Pancreas (tissue), 10 donors: ENCODE results near the gene RPL36A. TPM values are rescaled to one million over a fixed set of nuclear protein-coding genes. Genes with fewer than 3 reads are reported as not detected.

Source experiments
- ATAC-seq, 4 donors: fragments of 200-7000 bp; cut with Tn5 transposase; one replicate each; pipeline versions ENCODE4 v1.8.0 to v1.9.1; 2020; ENCODE audit warnings: mild to moderate bottlenecking in 4 of 4, moderate library complexity in 4 of 4
- DNase-seq, 6 donors: peaks; one replicate each; pipeline ENCODE4 v3.0.0-alpha.2; 2020
- FAIRE-seq: peaks from 2 replicates; lab custom pipeline; 2012; peaks lifted over from hg19 to GRCh38; lab: Jason Lieb, UNC
- H3K27ac ChIP-seq, 4 donors: fragments of 200-600 bp; sonication (generic); 1 replicate in 3 of 4; 2 replicates in 1 of 4; pipeline versions ENCODE4 v1.5.0 to v1.8.0; 2020
- H3K27me3 ChIP-seq, 4 donors: fragments of 200-600 bp; one replicate each; pipeline ENCODE4 v1.8.0; 2021
- H3K36me3 ChIP-seq, 3 donors: fragments of 200-600 bp; sonication (generic) in 1 of 3; one replicate each; pipeline versions ENCODE4 v1.5.0 to v1.8.0; 2020 to 2021
- H3K4me1 ChIP-seq, 3 donors: fragments of 200-600 bp; one replicate each; pipeline ENCODE4 v1.8.0; 2021
- H3K4me3 ChIP-seq, 4 donors: fragments of 200-600 bp; sonication (generic) in 2 of 4; one replicate each; pipeline versions ENCODE4 v1.5.0 to v1.8.0; 2020 to 2021
- H3K9me3 ChIP-seq, 4 donors: fragments of 200-600 bp; one replicate each; pipeline ENCODE4 v1.8.0; 2021
- CTCF ChIP-seq, 4 donors: fragments of 200-600 bp; sonication (generic) in 3 of 4; IDR thresholded peaks; one replicate each; pipeline versions ENCODE4 v1.5.0 to v1.8.0; 2021; ENCODE audit warnings: antibody characterized with exemption in 4 of 4
- WGBS, 2 donors: extraction: QIAGEN DNeasy Blood & Tissue Kit; methylation state at CpG; one replicate each; pipeline ENCODE4 v1.1.7; 2013; 5-methylcytosine and 5-hydroxymethylcytosine counted together
- intact Hi-C, 3 donors: fragments of 100-400 bp; cut with DNase I; formaldehyde crosslinking; loops; one replicate each; pipeline versions ENCODE4 v1.11.1 to v1.14.2; 2022
- polyA plus RNA-seq, 2 donors: library from polyadenylated mRNA; stranded (reverse); fragments of 200-250 nt; gene quantifications; one replicate each; pipeline ENCODE4 v1.2.3, GENCODE V29; 2013
- total RNA-seq, 6 donors: library from RNA; stranded (reverse); fragmentation: NEBNext Ultra II Directional in 4 of 6; extraction: Animal tissue kit (Norgen Biotek cat#: 25700) in 4 of 6; gene quantifications; one replicate each; pipeline versions ENCODE4 v1.2.1 to v1.2.4, GENCODE V29; 2021 to 2023
- donor health status: healthy with polysubstance abuse.
- donor health status: DM: no; HTN: no; CAD: no; lungs with moderate emphysema.
- donor health status: DM: no; HTN: no; CAD: no.
- donor health status: control.
- donor health status: control.
- donor health status: Bipolar disorder and iron deficiency.
- donor health status: DM: yes; HTN: yes; CAD: no.
- donor health status: DM: no; HTN: no; CAD: no.
- donor health status: DM: no; HTN: no; CAD: no.
- donor health status: DM: yes; HTN: yes; CAD: no.

The RPL36A gene
- total and polyA plus RNA-seq, 8 donors = 78.4 to 1,515 (median 140) TPM

DNA sequence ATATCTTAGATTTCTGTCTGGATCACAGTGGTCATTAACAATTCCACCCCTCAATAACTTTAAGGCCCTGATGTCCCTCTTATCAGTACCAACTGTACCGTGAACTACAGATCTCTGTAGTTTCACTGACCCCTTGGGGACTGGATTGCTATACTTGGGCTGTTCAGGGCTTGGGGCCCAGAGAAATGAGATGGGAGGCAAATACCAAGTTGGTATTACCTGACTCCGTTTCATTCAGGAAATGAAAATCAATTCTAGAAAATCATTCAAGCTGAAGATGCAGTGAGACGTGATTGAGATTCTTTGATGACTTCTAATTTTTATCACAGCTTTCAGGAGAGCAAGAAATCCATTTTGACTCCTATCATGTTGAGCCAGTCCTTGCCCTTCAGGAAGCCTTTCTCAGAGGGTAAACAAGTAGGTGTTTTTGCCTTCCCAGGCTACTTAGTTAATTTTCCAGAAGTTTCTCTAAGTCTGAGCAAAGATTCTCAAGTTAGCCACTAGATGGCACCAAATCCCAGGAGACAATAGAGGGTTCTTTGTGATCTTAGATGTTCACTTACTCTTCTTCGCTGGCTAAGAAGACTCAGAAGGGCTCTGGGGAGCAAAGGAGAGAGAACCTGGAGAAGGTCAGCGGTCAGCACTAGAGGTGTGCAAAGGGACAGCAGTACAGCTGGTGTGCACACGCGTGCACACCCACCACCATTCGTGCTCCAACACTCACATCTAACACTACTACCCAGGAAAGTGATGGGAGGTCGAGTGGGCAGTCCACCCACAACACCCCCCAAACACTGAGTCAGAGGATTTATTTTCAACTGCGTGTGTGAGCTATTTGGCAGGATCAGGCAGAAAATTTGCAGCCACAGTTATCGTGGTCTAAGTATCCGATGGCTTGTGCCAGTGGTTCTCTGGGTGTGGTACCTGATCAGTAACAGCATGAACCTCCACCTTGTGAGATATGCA lies 24.7 kb downstream of the RPL36A start:
- intact Hi-C loops = no loop called here
- peak overlapping the region in 2 of 4 donors; percentile 56 to 74 for H3K27ac ChIP-seq
- H3K36me3 ChIP-seq = no peaks in the 10 kb centered on the region
- no peaks in the 10 kb centered on the region for H3K9me3 ChIP-seq
- WGBS, 2 donors = 34 to 38% methylated on average over 12 of the region's 12 CpGs
- H3K27me3 ChIP-seq = no peaks in the 10 kb centered on the region
- TF ChIP-seq CTCF (IDR thresholded peaks at IDR 0.05) = peak; percentile 66 to 85 (median 78)
- DNase-seq (peak in 1 of 6 donors; percentile 30), FAIRE-seq (no peak), ATAC-seq (peak; percentile 38 to 76 (median 64))
- H3K4me1 ChIP-seq = peaks cover 0 to 3% (median 0%) of the 10 kb centered on the region in 3 donors
- no peak overlapping the region for H3K4me3 ChIP-seq

GRCh38 chrX:101416691-101417090 lies 25.9 kb downstream of the RPL36A start:
- no peak for FAIRE-seq

GRCh38 chrX:101417190-101417589 lies 26.4 kb downstream of the RPL36A start:
- FAIRE-seq (no peak), ATAC-seq (no peak), DNase-seq (no peak)
- Histone ChIP-seq H3K36me3 (no peaks in the 10 kb centered on the region), H3K4me3 (no peak overlapping the region), H3K27ac (no peak overlapping the region), H3K27me3 (no peaks in the 10 kb centered on the region), H3K9me3 (no peaks in the 10 kb centered on the region), H3K4me1 (peaks cover 0 to 3% (median 0%) of the 10 kb centered on the region in 3 donors)
- intact Hi-C loops = no loop called here
- 67% methylated on average over 4 of the region's 4 CpGs for WGBS, 2 donors
- TF ChIP-seq CTCF (IDR thresholded peaks at IDR 0.05) = no peak

More at GRCh38 chrX:101416691-101417090, 25.9 kb downstream of the RPL36A start:
- no peaks in the 10 kb centered on the region for H3K27me3 ChIP-seq
- H3K4me3 ChIP-seq = no peak overlapping the region
- peaks cover 0 to 3% (median 0%) of the 10 kb centered on the region in 3 donors for H3K4me1 ChIP-seq
- H3K36me3 ChIP-seq = no peaks in the 10 kb centered on the region
- no peak for DNase-seq
- 75 to 91% methylated on average over 7 of the region's 7 CpGs for WGBS, 2 donors
- no peak for TF ChIP-seq CTCF (IDR thresholded peaks at IDR 0.05)
- intact Hi-C loops = no loop called here
- no peak overlapping the region for H3K27ac ChIP-seq
- ATAC-seq = no peak
- no peaks in the 10 kb centered on the region for H3K9me3 ChIP-seq

DNA sequence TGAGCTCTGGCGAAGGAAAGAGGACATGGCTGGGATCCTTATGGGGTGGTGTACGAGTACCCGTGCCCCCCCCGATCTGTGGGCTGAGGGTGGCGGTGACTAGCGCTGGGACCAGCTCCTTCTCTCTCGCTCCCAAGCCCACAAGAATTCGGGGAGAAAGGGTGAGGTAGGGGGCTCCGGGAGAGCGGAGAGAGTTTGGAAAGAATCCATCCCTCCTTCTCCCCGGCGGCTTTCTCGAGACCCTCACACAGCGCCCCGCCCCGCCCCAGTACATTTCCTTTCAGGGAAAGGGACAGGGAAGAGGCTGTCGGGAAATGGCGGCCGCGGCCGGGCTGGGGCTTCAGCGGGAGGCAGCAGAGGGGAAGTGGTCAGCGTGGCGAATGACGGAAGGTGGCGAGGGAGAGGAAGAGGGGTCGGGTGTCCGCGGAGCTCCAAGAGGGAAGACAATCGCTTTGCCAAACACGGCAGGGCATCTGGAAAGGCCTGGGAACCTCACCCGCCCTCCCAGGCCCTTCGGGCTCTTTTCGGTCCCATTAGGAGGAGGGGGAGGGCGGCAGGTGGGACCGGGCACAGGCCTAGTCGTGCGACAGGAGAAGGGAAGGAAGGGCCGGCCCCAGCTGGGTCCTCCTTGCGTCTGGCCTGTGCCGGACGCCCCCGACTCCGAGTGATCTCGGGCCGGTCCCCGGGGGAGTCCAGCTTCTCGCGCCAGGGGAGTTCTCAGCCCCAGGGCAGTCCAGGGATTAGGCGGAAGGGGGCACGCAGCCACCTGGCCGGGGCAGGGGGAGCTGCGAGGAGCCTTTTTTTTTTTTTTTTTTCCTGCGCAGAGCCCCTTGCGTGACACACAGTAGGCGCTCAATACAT lies 27.4 kb downstream of the RPL36A start:
- peak; percentile 35 to 81 (median 58) for DNase-seq
- H3K4me3 ChIP-seq = peak overlapping the region; percentile 5 to 49 (median 33)
- H3K36me3 ChIP-seq = no peaks in the 10 kb centered on the region
- no peaks in the 10 kb centered on the region for H3K27me3 ChIP-seq
- intact Hi-C loops = no loop called here
- no peak for TF ChIP-seq CTCF (IDR thresholded peaks at IDR 0.05)
- peaks cover 0 to 3% (median 0%) of the 10 kb centered on the region in 3 donors for H3K4me1 ChIP-seq
- no peak for FAIRE-seq
- 0 to 17% methylated on average over 51 to 56 of the region's 56 CpGs for WGBS, 2 donors
- H3K9me3 ChIP-seq = no peaks in the 10 kb centered on the region
- peak overlapping the region; percentile 67 to 90 (median 83) for H3K27ac ChIP-seq
- peak; percentile 76 to 85 (median 78) for ATAC-seq
